ENCODE measurements around the gene SHC3.

Gene SHC3

GRCh38 chr9:88979021-88979420, 199.6 kb downstream of the SHC3 start:
- no peaks in the 10 kb centered on the region for H3K36me3 ChIP-seq
- H3K4me1 ChIP-seq (ENCODE audit: control insufficient read depth in 1 of 2, insufficient read depth in 1 of 2, low read depth in 1 of 2, low read length in 1 of 2): no peaks in the 10 kb centered on the region
- no peaks in the 10 kb centered on the region for H3K27me3 ChIP-seq
- H3K9me3 ChIP-seq: no peaks in the 10 kb centered on the region
- TF ChIP-seq, protein P1, sequence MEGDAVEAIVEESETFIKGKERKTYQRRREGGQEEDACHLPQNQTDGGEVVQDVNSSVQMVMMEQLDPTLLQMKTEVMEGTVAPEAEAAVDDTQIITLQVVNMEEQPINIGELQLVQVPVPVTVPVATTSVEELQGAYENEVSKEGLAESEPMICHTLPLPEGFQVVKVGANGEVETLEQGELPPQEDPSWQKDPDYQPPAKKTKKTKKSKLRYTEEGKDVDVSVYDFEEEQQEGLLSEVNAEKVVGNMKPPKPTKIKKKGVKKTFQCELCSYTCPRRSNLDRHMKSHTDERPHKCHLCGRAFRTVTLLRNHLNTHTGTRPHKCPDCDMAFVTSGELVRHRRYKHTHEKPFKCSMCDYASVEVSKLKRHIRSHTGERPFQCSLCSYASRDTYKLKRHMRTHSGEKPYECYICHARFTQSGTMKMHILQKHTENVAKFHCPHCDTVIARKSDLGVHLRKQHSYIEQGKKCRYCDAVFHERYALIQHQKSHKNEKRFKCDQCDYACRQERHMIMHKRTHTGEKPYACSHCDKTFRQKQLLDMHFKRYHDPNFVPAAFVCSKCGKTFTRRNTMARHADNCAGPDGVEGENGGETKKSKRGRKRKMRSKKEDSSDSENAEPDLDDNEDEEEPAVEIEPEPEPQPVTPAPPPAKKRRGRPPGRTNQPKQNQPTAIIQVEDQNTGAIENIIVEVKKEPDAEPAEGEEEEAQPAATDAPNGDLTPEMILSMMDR (IDR thresholded peaks at IDR 0.05): no peak
- H3K4me3 ChIP-seq (ENCODE audit: low read depth in 1 of 2, low read length in 1 of 2): no peak overlapping the region
- no peak overlapping the region for H3K27ac ChIP-seq

DNA sequence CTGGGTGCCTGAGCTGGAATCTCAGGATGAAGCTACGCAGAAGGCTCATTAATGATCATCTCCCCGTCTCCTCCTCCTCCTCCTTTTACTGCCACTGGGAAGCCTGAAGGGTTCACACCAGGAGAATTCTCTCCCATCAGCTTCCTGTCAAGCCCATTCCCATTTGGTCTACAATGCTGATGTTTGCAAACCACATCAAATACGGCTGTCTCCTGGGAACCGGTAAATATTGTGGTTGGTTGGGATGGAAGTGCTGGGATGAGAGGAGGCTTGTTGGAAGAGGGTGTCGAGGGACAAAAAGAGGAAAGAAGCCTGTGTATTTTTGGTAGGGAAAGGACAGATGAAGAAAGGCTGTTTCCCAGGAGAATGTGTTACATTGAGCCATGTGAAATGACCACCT, 200.6 kb downstream of the SHC3 start:
- Histone ChIP-seq H3K27ac (no peak overlapping the region), H3K9me3 (no peaks in the 10 kb centered on the region), H3K27me3 (no peaks in the 10 kb centered on the region), H3K4me3 (ENCODE audit: low read depth in 1 of 2, low read length in 1 of 2) (no peak overlapping the region), H3K36me3 (no peaks in the 10 kb centered on the region), H3K4me1 (ENCODE audit: control insufficient read depth in 1 of 2, insufficient read depth in 1 of 2, low read depth in 1 of 2, low read length in 1 of 2) (no peaks in the 10 kb centered on the region)
- TF ChIP-seq, protein P1 (IDR thresholded peaks at IDR 0.05): no peak

- Histone ChIP-seq H3K4me1 (ENCODE audit: control insufficient read depth in 1 of 2, insufficient read depth in 1 of 2, low read depth in 1 of 2, low read length in 1 of 2) (no peaks in the 10 kb centered on the region), H3K9me3 (no peaks in the 10 kb centered on the region), H3K27me3 (no peaks in the 10 kb centered on the region), H3K4me3 (ENCODE audit: low read depth in 1 of 2, low read length in 1 of 2) (no peak overlapping the region), H3K27ac (no peak overlapping the region), H3K36me3 (no peaks in the 10 kb centered on the region)
- TF ChIP-seq, protein P1 (IDR thresholded peaks at IDR 0.05): no peak
Measured at GRCh38 chr9:88976890-88977257, 201.7 kb downstream of the SHC3 start.

- H3K4me3 ChIP-seq (ENCODE audit: low read depth in 1 of 2, low read length in 1 of 2): no peak overlapping the region
- H3K27ac ChIP-seq: no peak overlapping the region
- no peaks in the 10 kb centered on the region for H3K27me3 ChIP-seq
- no peaks in the 10 kb centered on the region for H3K4me1 ChIP-seq (ENCODE audit: control insufficient read depth in 1 of 2, insufficient read depth in 1 of 2, low read depth in 1 of 2, low read length in 1 of 2)
- H3K36me3 ChIP-seq: no peaks in the 10 kb centered on the region
- TF ChIP-seq, protein P1 (IDR thresholded peaks at IDR 0.05): no peak
- no peaks in the 10 kb centered on the region for H3K9me3 ChIP-seq
Measured at GRCh38 chr9:88975966-88976889, 202.4 kb downstream of the SHC3 start.

DNA sequence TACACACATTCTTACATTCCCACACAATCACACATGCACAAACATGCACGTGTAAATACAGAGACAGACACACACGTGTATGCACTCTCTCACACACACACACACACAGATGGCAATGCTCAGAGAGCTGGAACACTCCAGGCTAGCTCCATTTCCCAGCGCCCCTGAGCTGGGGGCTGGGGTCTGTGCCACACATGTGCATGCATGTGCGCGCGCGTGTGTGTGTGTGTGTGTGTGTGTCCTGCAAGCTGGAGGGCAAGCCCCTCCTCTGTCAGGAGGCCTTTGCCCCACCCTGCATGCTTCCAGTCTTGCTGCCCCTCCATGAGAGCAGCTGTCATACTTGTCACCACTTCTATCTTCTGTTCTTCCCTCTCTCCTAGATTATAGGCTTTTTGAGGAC, 204.0 kb downstream of the SHC3 start:
- Histone ChIP-seq H3K9me3 (no peaks in the 10 kb centered on the region), H3K4me3 (ENCODE audit: low read depth in 1 of 2, low read length in 1 of 2) (no peak overlapping the region), H3K36me3 (no peaks in the 10 kb centered on the region), H3K4me1 (ENCODE audit: control insufficient read depth in 1 of 2, insufficient read depth in 1 of 2, low read depth in 1 of 2, low read length in 1 of 2) (no peaks in the 10 kb centered on the region), H3K27me3 (no peaks in the 10 kb centered on the region), H3K27ac (no peak overlapping the region)
- TF ChIP-seq, protein P1 (IDR thresholded peaks at IDR 0.05): no peak

Data from neutrophil (primary cell).